ENCODE measurements around the gene HOXC4.

DNA sequence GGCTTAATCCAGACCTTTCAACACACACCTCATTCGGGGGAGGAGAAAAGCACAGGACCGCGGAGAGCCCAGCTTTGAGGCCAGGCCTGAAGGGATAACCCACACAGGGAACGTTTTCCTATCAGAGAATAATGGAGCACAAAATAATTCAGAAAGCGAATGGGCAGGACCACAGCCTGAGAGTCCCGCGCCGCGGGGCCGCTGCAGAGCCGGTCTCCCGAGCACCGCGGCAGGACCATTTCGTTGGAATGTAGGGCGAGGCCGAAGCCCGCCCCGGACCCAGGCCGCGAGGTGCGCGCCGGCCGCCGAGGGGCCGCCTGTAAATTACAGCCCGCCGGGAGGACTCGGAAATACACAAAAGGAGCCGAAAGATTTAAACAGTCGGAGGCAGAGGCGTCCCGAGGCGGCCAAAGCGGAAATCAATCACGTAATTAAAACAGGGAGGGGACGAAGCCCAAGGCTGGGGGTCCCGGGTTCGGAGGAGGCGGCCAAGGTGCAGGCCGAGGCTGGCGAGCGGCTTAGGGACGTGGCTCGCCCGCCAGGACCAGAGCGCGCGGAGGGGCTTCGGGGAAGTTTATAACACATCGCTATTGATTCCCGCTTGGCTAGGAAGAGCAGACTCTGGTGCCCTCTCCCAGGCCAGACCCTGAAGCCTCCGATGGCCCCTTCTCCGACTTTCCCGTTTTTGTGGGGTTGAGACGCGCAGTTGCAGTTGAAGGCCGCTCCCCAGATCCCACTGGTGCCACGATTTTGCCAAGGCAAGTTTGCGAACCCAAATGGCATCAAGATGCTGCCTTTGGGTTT, 6.3 kb upstream of the HOXC4 start:
- TF ChIP-seq, protein P1, sequence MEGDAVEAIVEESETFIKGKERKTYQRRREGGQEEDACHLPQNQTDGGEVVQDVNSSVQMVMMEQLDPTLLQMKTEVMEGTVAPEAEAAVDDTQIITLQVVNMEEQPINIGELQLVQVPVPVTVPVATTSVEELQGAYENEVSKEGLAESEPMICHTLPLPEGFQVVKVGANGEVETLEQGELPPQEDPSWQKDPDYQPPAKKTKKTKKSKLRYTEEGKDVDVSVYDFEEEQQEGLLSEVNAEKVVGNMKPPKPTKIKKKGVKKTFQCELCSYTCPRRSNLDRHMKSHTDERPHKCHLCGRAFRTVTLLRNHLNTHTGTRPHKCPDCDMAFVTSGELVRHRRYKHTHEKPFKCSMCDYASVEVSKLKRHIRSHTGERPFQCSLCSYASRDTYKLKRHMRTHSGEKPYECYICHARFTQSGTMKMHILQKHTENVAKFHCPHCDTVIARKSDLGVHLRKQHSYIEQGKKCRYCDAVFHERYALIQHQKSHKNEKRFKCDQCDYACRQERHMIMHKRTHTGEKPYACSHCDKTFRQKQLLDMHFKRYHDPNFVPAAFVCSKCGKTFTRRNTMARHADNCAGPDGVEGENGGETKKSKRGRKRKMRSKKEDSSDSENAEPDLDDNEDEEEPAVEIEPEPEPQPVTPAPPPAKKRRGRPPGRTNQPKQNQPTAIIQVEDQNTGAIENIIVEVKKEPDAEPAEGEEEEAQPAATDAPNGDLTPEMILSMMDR (IDR thresholded peaks at IDR 0.05) = no peak
- TF ChIP-seq POLR2AphosphoS5 (IDR thresholded peaks at IDR 0.05; ENCODE audit: insufficient read depth in 1 of 2, low read depth in 1 of 2) = no peak

Measured in vagina (tissue), 2 donors.